Liver (tissue), 3 donors: ENCODE measurements around the gene MAFG.

Source experiments
- ATF3 ChIP-seq: IDR thresholded peaks from 2 replicates; pipeline ENCODE4 v1.6.1; 2016; ENCODE audit warnings: antibody characterized with exemption
- CTCF ChIP-seq: fragments of 150-350 bp; IDR thresholded peaks from 2 replicates; pipeline ENCODE4 v1.5.1; 2017; ENCODE audit warnings: improper control_type of control experiment, low read depth, low read length; ENCODE audit not compliant: missing input control
- EGR1 ChIP-seq, 2 donors: IDR thresholded peaks; 2 replicates each; pipeline ENCODE4 v1.6.1; 2016 to 2018; ENCODE audit warnings: antibody characterized with exemption in 2 of 2, low read depth in 2 of 2
- FOXA1 ChIP-seq: IDR thresholded peaks from 2 replicates; pipeline ENCODE4 v1.6.1; 2016; ENCODE audit warnings: antibody characterized with exemption
- GABPA ChIP-seq, 2 donors: IDR thresholded peaks in 1 of 2; conservative IDR thresholded peaks in 1 of 2; 2 replicates each; pipeline ENCODE4 v1.6.1; 2016; ENCODE audit warnings: antibody characterized with exemption in 2 of 2, mild to moderate bottlenecking in 1 of 2, moderate library complexity in 1 of 2
- HNF4A ChIP-seq, 2 donors: conservative IDR thresholded peaks; 2 replicates each; pipeline ENCODE4 v1.6.1; 2016; ENCODE audit warnings: antibody characterized with exemption in 2 of 2, mild to moderate bottlenecking in 2 of 2
- JUND ChIP-seq, 2 donors: IDR thresholded peaks; 2 replicates each; pipeline ENCODE4 v1.6.1; 2016; ENCODE audit warnings: antibody characterized with exemption in 2 of 2
- REST ChIP-seq: IDR thresholded peaks from 2 replicates; pipeline ENCODE4 v1.6.1; 2016; ENCODE audit warnings: antibody characterized with exemption, mild to moderate bottlenecking
- RXRA ChIP-seq, 2 donors: IDR thresholded peaks; 2 replicates each; pipeline ENCODE4 v1.6.1; 2017 to 2018; ENCODE audit warnings: antibody characterized with exemption in 2 of 2, mild to moderate bottlenecking in 1 of 2
- SP1 ChIP-seq: IDR thresholded peaks from 2 replicates; pipeline ENCODE4 v1.6.1; 2018; ENCODE audit warnings: antibody characterized with exemption, mild to moderate bottlenecking
- TAF1 ChIP-seq: conservative IDR thresholded peaks from 2 replicates; pipeline ENCODE4 v1.6.1; 2016; ENCODE audit warnings: antibody characterized with exemption, mild to moderate bottlenecking
- YY1 ChIP-seq: IDR thresholded peaks from 2 replicates; pipeline ENCODE4 v1.6.1; 2016; ENCODE audit warnings: antibody characterized with exemption, mild to moderate bottlenecking
- ZBTB33 ChIP-seq: IDR thresholded peaks from 2 replicates; pipeline ENCODE4 v1.6.1; 2016; ENCODE audit warnings: antibody characterized with exemption
- TF ChIP-seq, protein P1 (sequence below): IDR thresholded peaks from 2 replicates; pipeline ENCODE4 v1.6.1; 2016; ENCODE audit warnings: antibody characterized with exemption
- donor health status: healthy.
- donor health status: healthy.

DNA sequence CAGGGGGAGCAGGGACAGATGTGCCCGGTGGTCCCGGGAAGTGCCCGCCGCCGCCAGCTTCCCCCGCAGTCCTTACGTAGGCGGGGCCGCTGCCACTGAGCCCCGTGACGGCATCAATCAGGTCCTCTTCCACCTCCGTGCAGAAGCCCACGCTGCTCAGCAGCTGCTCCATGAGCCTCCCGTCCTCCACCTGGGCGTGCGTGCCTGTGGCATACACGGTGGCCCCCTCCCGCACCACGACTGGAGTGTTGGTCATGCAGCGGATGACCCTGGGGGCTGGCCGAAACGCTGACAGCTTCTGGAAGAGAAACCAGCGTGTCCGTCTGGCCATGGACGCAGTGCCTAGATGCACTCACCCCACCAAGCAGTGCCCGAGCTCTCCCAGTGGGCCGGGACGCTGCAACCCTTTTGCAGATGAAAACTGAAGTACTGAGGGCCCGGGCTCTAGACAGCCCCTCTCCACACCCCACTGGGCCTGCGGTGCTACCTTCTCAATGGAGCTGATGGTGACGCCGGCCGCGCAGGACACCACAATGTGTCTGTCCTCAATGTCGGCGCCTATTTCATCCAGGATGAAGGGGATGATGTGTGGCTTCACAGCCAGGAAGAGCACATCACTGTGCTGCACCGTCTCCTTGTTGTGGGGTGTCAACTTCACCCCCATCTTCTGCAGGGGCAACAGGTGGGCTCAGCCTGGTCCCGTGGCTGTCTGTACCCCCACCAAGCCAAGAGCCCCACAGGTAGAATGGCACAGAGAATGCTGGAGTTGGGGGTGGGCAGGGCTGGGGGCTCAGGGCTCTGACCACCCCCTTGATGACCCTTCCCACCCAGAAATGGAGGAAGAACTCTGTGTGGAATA lies 7.5 kb upstream of the MAFG start:
- TF ChIP-seq CTCF (no peak), TAF1 (no peak), JUND (IDR thresholded peaks at IDR 0.05) (no peak), FOXA1 (no peak), HNF4A (conservative IDR thresholded peaks at IDR 0.05) (no peak), SP1 (no peak), REST (no peak), YY1 (no peak), GABPA (IDR thresholded peaks at IDR 0.05 in 1 of 2, conservative IDR thresholded peaks at IDR 0.05 in 1 of 2) (no peak), RXRA (IDR thresholded peaks at IDR 0.05) (no peak), EGR1 (IDR thresholded peaks at IDR 0.05; ENCODE audit: low read depth in 2 of 2) (no peak), ZBTB33 (no peak), ATF3 (no peak)
- TF ChIP-seq, protein P1, sequence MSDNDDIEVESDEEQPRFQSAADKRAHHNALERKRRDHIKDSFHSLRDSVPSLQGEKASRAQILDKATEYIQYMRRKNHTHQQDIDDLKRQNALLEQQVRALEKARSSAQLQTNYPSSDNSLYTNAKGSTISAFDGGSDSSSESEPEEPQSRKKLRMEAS, result no peak
